Endothelial cell (in vitro differentiated cells): ENCODE measurements around the gene FBXL20. TPM values are rescaled to one million over a fixed set of nuclear protein-coding genes. Genes with fewer than 3 reads are reported as not detected.

Source experiments
- DNase-seq: peaks from one replicate; pipeline ENCODE4 v3.0.0; 2021; ENCODE audit warnings: low spot score
- H3K27ac Mint-ChIP-seq: one replicate; pipeline ENCODE4 v1.8.0; 2021; ENCODE audit warnings: mixed read lengths, inconsistent platforms; ENCODE audit not compliant: unreplicated experiment
- H3K27me3 Mint-ChIP-seq: one replicate; pipeline ENCODE4 v1.8.0; 2021; ENCODE audit warnings: mild to moderate bottlenecking, moderate library complexity, mixed read lengths, inconsistent platforms; ENCODE audit not compliant: unreplicated experiment
- H3K36me3 Mint-ChIP-seq: one replicate; pipeline ENCODE4 v1.8.0; 2021; ENCODE audit warnings: mild to moderate bottlenecking, low read depth, mixed read lengths, inconsistent platforms; ENCODE audit not compliant: unreplicated experiment
- H3K4me1 Mint-ChIP-seq: one replicate; pipeline ENCODE4 v1.8.0; 2021; ENCODE audit warnings: mild to moderate bottlenecking, mixed read lengths, inconsistent platforms; ENCODE audit not compliant: unreplicated experiment
- H3K4me3 Mint-ChIP-seq: one replicate; pipeline ENCODE4 v1.8.0; 2021; ENCODE audit warnings: mild to moderate bottlenecking, mixed read lengths, inconsistent platforms; ENCODE audit not compliant: unreplicated experiment
- H3K9me3 Mint-ChIP-seq: one replicate; pipeline ENCODE4 v1.8.0; 2021; ENCODE audit warnings: mixed read lengths, inconsistent platforms; ENCODE audit not compliant: unreplicated experiment
- CTCF ChIP-seq: fragments of 200-600 bp; sonication (generic); IDR thresholded peaks from one replicate; pipeline ENCODE4 v1.5.0; 2021; ENCODE audit warnings: antibody characterized with exemption; ENCODE audit not compliant: unreplicated experiment
- total RNA-seq: library from RNA; stranded (reverse); fragmentation: NEBNext Ultra II Directional; extraction: Animal tissue kit (Norgen Biotek cat#: 25700); gene quantifications from one replicate; pipeline ENCODE4 v1.2.1, GENCODE V29; 2021; ENCODE audit not compliant: unreplicated experiment

Gene FBXL20
- total RNA-seq, 1 donor from 2014 or later, result 26.6 TPM

- no peaks in the 10 kb centered on the region for H3K36me3 Mint-ChIP-seq
- no peak for DNase-seq
- TF ChIP-seq CTCF, result no peak
- no peaks in the 10 kb centered on the region for H3K9me3 Mint-ChIP-seq
- H3K27ac Mint-ChIP-seq, result no peak overlapping the region
- H3K27me3 Mint-ChIP-seq, result peaks cover 21% of the 10 kb centered on the region
- H3K4me3 Mint-ChIP-seq, result no peak overlapping the region
- peaks cover 31% of the 10 kb centered on the region for H3K4me1 Mint-ChIP-seq
These were observed 174.0 kb downstream of the FBXL20 start for GRCh38 chr17:39227364-39227919.

- H3K4me3 Mint-ChIP-seq, result peak overlapping the region; percentile 85
- TF ChIP-seq CTCF, result no peak
- H3K9me3 Mint-ChIP-seq, result no peaks in the 10 kb centered on the region
- peaks cover 18% of the 10 kb centered on the region for H3K4me1 Mint-ChIP-seq
- H3K27me3 Mint-ChIP-seq, result peaks cover 20% of the 10 kb centered on the region
- DNase-seq, result peak; percentile 72
- no peaks in the 10 kb centered on the region for H3K36me3 Mint-ChIP-seq
- H3K27ac Mint-ChIP-seq, result peak overlapping the region; percentile 52
These were observed 175.3 kb downstream of the FBXL20 start for GRCh38 chr17:39225959-39226683.

- no peak for TF ChIP-seq CTCF
- peaks cover 18% of the 10 kb centered on the region for H3K4me1 Mint-ChIP-seq
- H3K9me3 Mint-ChIP-seq, result no peaks in the 10 kb centered on the region
- H3K36me3 Mint-ChIP-seq, result no peaks in the 10 kb centered on the region
- H3K4me3 Mint-ChIP-seq, result peak within 1 kb of the TSS; percentile 85
- H3K27me3 Mint-ChIP-seq, result peaks cover 20% of the 10 kb centered on the region
- DNase-seq, result no peak
- H3K27ac Mint-ChIP-seq, result peak within 1 kb of the TSS; percentile 52
These were observed 176.0 kb downstream of the FBXL20 start, which contains the start of gene STAC2 for GRCh38 chr17:39225308-39225958. Gene STAC2, minus strand, starts transcription at chr17:39225945. Its CDS starts 443 bp downstream, at chr17:39225502.

- TF ChIP-seq CTCF, result no peak
- H3K36me3 Mint-ChIP-seq, result no peaks in the 10 kb centered on the region
- H3K27me3 Mint-ChIP-seq, result peaks cover 23% of the 10 kb centered on the region
- no peak for DNase-seq
- H3K4me3 Mint-ChIP-seq, result no peak overlapping the region
- H3K27ac Mint-ChIP-seq, result no peak overlapping the region
- H3K4me1 Mint-ChIP-seq, result peaks cover 18% of the 10 kb centered on the region
- no peaks in the 10 kb centered on the region for H3K9me3 Mint-ChIP-seq
These were observed 176.6 kb downstream of the FBXL20 start for GRCh38 chr17:39224778-39225307.
